ENCODE measurements around the gene SLC22A16. TPM values are rescaled to one million over a fixed set of nuclear protein-coding genes. Genes with fewer than 3 reads are reported as not detected.

The SLC22A16 gene
- total RNA-seq, 2 experiments from 2014 or later, result not detected

DNA sequence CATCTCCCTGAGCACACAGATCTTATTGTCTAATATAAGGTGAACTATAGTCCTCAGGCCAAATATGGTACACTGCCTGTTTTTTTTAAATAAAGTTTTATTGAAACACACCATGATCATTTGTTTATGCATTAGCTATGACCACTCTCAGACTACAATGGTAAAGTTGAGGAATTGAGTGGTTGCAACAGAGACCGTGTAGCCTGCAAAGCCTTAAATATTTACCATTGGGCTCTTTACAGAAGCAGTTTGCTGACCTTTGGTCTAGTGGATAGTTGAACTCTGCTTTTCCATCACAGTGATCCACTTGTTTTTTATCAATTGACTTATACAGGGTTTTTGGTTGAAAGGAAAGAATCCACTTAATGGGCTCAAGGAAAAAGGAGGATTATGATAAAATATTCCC lies 91.0 kb downstream of the SLC22A16 start:
- H3K27ac Mint-ChIP-seq, result no peak overlapping the region
- H3K4me3 Mint-ChIP-seq, result no peak overlapping the region
- no peak for DNase-seq
- H3K9me3 Mint-ChIP-seq, result no peaks in the 10 kb centered on the region
- intact Hi-C loops (cut with micrococcal nuclease), result no loop called here
- ChIA-PET CTCF (interaction anchor here (1.1 kb wide), 1 partner anchor 346 kb away, joined by 4 read pairs; no protein-coding TSS in a partner anchor), POLR2A (no interaction called here)
- no peaks in the 10 kb centered on the region for H3K36me3 Mint-ChIP-seq
- no peaks in the 10 kb centered on the region for H3K4me1 Mint-ChIP-seq (ENCODE audit: low read depth)
- no peaks in the 10 kb centered on the region for H3K27me3 Mint-ChIP-seq

DNA sequence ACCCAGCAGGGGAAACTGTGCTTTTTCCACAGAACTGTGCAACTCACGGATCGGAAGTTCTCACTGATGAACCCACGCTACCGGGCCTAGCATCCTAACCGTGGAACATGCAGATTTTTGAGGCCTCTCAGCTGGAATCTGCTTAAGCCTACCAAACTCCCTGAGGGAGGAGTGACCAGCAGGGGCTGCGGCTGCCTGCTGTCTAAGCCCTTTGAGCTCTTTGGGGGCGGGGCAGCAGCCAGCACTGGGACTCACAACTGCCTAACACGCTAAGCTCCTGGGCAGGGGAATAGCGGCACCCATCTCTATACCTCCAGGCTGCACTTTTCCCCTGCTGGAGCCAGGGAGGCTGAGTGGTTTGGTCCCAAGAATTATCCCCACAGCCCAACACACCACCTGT lies 97.9 kb downstream of the SLC22A16 start:
- ChIA-PET POLR2A (no interaction called here), CTCF (no interaction called here)
- H3K36me3 Mint-ChIP-seq, result no peaks in the 10 kb centered on the region

More for the DNA sequence above, 97.9 kb downstream of the SLC22A16 start:
- Mint-ChIP-seq H3K27ac (no peak overlapping the region), H3K4me1 (ENCODE audit: low read depth) (no peaks in the 10 kb centered on the region), H3K9me3 (no peaks in the 10 kb centered on the region), H3K4me3 (no peak overlapping the region), H3K27me3 (peaks cover 7% of the 10 kb centered on the region)
- intact Hi-C loops (cut with micrococcal nuclease), result no loop called here
- DNase-seq, result no peak

Other genes starting within 250 kb of the SLC22A16 start
- gene METTL24, start 118.3 kb downstream of the SLC22A16 start, total RNA-seq, result not detected
- gene DDO, start 61.0 kb downstream of the SLC22A16 start, total RNA-seq, result not detected